GM21390 (cell line): ENCODE data around the gene CARMIL3.
"Not testable (repeated sequence)": the region's sequence is repeated elsewhere in the genome, so short reads cannot be mapped to it uniquely, and the experiment has no call there.

Source experiments
- ATAC-seq: cut with Tn5 transposase; IDR thresholded peaks from one replicate; pipeline ENCODE4 v1.9.1; 2021; ENCODE audit not compliant: unreplicated experiment

The CARMIL3 gene

DNA sequence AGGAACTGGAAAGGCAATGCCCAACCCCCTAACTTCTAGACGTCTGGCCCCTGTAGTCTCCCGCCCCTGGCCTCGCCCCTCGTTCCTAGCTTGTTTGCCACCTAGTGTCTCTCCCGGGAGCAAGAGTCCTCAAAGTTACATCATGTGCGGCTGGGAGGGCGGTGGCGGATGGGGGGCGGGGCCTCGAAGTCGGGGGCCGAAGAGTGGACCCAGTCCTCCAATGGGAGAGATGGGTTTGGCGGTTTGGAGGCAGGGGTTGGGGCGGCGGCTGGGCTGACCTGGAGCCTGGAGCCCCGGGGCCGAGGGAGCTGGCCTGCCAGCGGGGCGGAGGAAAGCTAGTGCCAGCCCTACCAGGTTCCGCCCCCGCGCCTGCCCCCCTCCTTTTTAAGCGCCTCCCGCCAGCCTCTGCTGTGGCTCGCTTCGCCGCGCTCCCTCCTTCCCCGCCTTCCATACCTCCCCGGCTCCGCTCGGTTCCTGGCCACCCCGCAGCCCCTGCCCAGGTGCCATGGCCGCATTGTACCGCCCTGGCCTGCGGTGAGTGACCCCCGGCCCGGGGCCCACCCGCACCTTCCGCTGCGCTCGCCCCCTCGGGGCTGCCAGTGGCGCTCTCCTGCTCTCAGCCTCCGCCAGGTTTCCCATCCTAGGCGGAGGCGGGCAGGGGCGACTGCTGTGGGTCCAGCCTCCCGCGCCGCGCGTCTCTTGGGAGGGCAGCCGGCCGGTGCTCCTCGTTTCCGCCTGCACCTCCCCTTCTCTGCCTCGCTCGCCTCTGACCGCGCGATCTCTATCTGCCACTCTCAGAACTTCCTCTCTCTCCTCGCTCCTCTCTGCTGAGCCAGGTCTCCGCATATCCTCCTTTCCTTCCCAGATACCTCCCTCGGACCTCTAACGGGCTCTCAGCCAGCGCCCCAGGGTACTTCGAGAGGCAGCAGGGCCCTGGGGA, 42.4 kb downstream of the CARMIL3 start, which contains the start of gene PCK2:
Gene PCK2, plus strand, starts transcription at position 411 of the 940 bp plus-strand sequence. Its CDS starts 95 bp downstream, at position 506.
- peak; percentile 46 for ATAC-seq

DNA sequence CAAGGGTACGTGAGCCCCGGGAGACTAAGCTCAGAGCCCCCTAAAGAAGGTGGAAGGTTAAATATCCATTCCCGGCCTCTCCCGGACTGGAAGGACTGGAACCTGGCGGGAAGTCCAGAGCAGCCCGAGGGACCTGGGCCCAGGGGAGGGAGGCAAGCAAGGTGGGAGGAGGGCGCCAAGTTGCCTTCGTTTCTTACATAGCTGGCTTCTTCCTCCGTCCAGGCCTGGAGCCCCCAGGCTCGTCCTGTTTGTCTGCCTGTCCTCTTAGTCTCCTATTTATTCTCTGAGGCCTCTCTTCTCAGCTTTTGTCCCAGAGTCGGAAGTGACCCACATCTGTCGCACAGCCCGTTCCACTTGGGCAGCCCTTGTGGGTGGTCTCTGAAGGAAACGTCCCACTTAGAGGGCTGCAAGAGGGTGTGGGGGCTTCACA, 43.0 kb downstream of the CARMIL3 start:
- ATAC-seq: no peak

DNA sequence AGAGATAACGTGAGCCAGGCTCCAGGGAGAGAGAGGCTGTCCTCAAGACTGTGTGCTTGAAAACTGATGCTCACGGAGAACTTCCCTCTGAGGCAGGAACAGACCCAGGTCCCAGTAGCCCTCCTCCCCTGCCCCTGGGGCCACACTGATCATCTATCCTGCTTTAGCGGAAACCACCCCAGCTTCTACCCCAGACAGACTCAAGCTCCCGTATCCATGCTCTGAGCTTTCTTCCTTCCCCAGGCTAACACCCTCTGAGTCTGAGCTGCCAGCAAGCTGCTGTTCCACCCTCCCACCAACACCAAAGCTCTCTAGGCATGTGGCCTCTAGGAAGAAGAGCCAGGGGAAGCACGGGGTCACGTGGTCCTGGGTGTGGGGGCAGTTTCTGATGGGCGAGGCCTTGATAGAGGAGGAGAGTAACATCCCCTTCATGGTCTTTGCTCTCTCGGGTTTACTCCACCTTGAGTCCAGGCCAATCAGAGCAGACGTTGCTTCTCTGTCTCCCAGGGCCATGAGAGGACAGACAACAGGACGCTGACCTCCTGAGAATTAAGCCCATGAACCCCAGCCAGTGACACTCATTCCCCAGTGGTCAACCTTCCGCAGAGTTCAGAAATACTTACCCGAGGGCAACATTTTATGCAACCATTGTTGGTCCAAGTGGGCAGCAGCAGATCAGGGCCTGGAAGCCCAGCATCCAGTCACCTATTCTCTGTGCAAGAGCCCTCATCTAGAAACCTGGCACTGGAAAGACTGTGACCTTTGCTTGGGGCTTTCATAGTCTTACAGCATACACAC, 43.7 kb downstream of the CARMIL3 start:
- ATAC-seq: peak; percentile 66

DNA sequence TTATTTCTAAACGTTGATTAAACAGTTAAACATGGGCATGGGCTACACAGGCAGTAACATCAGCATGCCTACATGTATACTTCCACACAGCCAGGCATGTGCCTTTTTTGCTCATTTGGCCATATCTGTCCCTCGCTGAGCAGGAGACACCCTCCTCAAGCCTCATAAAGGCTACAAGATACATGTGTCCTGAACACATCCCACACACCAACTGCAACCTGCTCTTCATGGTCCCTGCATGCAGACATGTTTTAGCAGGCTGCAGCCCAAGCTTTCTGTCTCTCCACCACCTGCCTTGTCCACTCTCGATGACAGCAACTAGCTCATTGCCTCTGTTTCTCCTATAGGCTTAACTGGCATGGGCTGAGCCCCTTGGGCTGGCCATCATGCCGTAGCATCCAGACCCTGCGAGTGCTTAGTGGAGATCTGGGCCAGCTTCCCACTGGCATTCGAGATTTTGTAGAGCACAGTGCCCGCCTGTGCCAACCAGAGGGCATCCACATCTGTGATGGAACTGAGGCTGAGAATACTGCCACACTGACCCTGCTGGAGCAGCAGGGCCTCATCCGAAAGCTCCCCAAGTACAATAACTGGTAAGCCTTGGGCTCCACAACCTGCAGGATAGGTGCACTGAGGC, 44.9 kb downstream of the CARMIL3 start:
- no peak for ATAC-seq

DNA sequence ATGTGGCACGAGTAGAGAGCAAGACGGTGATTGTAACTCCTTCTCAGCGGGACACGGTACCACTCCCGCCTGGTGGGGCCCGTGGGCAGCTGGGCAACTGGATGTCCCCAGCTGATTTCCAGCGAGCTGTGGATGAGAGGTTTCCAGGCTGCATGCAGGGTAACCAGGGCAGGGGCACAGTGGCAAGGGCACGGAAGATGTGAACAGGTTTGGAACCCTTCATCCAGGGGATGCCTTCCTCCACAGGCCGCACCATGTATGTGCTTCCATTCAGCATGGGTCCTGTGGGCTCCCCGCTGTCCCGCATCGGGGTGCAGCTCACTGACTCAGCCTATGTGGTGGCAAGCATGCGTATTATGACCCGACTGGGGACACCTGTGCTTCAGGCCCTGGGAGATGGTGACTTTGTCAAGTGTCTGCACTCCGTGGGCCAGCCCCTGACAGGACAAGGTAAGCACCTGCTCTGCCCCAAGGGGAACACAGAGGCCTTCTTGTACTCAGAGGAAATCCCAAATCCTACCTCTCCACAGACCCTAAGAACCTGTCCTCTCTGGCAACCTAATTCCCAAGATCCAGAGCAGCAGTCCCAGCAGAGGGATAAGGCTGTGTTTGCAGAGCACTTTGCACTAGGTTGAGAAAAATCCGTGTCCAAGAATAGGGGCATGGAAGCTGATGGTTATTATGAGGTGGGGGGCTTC, 46.6 kb downstream of the CARMIL3 start:
- ATAC-seq: no peak

DNA sequence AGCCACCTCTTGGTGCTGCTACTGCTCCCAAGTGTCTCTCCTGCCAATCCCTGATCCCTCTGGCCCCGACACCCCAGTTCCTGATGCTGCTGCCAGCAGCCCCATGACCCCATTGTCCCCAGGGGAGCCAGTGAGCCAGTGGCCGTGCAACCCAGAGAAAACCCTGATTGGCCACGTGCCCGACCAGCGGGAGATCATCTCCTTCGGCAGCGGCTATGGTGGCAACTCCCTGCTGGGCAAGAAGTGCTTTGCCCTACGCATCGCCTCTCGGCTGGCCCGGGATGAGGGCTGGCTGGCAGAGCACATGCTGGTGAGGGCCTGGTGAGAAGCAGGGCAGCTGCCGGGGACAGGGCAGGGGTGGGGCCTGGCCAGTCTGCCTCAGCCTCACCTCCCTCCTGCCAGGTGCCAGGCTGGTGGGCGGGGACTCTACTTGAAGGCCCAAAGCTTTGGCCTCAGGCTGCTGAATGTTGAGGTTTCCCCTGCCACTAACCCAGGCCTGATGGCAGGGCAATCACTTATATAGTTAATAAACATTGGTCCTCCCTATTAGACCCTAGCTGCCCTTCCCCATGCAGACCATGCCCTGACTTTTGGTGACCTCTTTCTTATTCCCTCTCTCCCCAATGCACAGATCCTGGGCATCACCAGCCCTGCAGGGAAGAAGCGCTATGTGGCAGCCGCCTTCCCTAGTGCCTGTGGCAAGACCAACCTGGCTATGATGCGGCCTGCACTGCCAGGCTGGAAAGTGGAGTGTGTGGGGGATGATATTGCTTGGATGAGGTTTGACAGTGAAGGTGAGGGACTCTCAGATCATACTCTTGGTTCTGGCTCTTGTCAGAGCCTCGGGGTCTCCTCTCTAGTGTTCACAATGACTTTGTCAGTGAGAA, 47.4 kb downstream of the CARMIL3 start:
- ATAC-seq: no peak

DNA sequence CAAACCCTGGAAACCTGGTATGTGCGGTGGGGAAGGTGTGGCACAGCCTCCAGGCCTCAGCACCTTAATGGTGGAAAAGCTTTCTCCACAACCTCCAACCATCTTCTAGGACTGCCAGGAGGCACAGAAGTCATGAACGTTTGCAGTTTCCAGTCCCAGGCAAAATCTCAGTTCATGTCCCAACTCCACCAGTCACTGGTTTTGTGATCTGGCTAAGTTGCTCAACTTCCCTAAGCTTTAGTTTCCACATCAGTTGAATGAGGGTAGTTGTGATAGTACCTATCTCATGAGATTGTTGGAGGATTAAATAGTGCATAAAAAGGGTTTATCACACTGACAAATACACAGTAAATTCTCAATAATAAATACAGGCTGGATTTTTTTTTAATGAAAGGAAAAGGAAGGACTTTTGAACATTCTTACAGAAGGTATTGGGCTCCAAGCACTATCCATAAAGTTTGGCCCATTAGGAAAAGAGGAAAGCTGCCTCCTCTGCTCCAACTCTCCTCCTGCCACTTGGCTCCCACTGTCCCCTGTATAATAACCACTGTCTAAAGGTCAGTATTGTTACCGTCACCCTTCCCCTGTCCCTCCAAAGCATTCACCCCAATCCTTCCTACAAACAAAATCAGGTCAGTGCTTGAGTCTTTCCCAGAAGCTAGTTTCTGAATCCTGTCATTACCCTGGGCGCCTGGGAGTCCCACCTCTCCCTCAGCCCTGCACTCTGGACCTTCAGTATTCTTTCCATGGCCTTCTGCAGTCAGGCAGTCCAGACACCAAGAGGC, 48.6 kb downstream of the CARMIL3 start:
- ATAC-seq: no peak

DNA sequence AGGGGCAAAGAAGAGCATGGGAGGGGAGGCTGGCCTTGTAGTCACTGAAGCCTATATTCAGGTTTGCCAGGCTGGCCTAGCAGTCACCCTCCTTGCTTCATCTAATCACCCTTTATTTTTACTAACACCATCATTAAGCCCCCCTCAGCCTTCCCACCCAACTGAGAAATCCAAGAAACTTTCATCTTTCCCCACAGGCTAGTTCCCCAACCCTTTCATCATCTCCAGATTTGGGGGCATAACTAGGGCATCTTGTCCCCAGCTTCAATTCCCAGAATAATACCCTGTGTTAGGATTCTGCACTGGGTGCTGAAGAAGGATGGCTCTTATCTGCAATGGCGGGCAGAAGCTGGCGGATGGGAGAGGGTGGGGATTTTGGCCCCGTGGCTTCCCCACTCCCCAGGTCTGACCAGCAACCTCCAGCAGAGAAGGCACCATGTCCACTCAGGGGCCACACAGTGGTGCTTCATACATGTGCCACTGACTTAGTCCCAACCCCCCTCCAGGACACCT, 49.2 kb downstream of the CARMIL3 start:
- no peak for ATAC-seq

DNA sequence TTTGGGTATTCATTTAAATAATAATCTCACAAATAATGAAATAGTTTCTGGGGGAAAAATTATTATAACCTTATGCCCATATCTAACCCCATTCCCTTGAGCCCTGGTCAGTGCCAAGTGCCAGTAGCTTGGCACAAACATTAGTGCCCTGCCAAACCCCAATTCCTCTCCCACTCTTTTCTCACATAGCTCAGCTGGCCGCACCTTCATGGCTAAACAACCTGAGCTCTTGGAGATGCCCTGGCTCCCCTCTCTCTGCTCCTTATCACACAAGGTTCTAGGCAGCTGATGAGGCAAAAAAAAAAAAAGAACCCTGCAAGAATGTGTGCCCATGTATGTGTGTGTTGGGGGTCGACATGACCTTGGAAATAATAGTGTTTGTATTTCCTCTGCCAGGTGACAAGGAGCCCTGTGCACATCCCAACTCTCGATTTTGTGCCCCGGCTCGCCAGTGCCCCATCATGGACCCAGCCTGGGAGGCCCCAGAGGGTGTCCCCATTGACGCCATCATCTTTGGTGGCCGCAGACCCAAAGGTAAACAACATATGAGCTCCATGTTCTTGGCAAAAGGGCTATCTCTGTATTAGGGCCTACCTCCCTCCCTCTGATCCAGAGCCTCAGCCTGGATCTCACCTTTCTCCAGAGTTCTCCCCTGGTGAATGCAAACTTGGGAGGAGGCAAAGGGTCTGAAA, 50.7 kb downstream of the CARMIL3 start:
- no peak for ATAC-seq

DNA sequence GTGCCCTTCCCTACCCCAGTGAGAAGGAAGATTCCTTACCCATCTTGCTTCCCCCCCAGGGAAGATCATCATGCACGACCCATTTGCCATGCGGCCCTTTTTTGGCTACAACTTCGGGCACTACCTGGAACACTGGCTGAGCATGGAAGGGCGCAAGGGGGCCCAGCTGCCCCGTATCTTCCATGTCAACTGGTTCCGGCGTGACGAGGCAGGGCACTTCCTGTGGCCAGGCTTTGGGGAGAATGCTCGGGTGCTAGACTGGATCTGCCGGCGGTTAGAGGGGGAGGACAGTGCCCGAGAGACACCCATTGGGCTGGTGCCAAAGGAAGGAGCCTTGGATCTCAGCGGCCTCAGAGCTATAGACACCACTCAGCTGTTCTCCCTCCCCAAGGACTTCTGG, 51.6 kb downstream of the CARMIL3 start:
- ATAC-seq: no peak

DNA sequence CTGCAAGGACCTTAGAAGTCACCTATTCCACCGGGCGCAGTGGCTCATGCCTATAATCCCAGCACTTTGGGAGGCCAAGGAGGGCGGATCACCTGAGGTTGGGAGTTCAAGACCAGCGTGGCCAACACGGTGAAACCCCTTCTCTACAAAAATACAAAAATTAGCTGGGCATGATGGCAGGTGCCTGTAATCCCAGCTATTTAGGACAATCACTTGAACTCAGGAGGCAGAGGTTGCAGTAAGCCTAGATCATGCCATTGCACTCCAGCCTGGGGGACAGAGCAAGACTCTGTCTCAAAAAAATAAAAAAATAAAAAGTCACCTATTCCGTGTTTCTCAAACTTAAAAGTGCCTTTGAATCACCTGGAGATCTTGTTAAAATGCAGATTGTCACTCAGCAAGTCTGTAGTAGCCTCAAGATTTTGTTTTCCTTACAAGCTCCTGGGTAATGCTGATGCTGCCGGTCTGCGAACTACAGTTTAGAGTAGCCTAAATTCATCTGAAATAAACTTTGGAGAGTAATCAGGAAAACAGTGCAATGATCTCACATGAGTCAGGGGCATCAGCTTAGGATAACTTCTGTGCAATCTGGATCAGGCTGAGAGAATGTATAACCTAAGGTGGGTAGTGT, 53.9 kb downstream of the CARMIL3 start:
- ATAC-seq: not testable (repeated sequence)

DNA sequence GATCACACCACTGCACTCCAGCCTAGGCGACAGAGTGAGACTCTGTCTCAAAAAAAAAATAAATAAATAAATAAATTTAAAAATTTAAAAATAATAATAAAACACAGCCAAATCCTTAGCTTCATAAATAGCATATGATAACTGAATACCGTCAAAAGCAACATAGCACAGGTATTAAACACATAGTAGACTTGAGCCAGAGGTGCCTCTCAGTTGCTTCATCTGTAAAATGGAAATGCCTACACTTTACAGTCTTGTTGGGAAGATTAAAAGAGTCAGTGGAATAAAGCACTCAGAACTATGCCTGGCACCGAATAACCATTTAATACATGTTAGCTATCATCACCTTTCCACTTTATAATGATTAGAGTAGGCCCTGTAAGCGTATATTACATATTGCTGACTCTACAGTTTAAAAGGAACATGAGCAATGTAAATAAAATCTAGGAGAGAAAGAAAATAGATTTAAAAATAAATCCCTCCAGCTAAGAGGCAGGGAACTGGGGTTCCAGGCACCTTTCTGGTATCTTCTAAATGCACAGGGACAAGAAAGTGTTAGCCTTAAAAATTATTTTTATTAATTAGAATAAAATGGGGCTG, 55.0 kb downstream of the CARMIL3 start:
- ATAC-seq: no peak

DNA sequence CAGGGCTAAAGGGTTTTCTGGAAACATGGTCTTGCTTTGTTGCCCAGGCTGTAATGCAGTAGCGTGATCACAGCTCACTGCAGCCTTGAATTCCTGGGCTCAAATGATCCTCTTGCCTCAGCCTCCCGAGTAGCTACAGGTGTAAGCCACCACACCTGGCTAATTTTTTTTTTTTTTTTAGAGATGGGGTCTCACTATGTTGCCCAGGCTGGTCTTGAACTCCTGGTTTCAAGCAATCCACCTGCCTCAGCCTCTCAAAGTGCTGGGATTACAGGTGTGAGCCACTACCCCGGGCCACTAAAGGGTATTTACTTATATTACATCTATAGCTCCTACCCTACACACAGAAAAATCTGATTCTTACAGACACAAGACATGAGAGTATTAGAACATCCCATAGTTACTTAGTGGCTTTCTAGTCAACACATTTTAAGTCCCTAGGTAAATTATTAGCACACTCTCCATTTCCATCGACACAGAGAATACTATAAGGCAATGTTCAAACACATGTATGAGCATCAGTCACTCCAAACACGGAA, 56.6 kb downstream of the CARMIL3 start:
- ATAC-seq: peak; percentile 34

DNA sequence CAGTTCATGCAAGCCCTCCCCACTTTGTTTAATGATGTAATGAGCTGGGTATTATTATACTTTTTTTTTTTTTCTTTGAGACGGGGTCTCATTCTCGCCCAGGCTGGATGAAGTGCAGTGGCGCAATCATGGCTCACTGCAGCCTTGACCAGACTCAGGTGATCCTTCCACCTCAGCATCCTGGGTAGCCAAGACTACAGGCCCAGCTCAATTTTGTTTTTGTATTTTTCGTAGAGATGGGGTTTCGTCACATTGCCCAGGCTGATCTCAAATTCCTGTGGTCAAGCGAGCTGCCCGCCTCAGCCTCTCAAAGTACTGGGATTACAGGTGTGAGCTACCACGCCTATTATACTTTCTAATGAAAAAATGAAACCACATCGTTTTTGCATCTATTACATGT, 58.3 kb downstream of the CARMIL3 start:
- no peak for ATAC-seq

DNA sequence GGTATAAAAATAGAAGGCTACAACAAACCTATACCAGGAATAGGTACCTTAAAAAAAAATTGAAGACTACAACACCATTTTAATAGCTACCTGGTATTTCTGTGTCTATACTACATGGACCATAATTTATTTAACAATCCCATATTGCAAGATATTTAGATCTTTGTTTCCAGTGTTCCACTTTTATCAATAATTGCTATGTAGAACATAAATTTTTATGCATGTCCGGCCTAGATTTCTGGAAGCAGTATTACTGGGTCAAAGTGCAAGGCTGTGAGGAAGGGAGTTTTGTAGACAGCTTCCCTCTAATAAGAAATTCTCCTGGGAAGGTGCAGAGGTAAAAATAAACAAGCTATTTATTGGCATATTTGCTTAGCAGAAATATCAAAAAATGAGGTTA, 58.7 kb downstream of the CARMIL3 start:
- ATAC-seq: no peak

DNA sequence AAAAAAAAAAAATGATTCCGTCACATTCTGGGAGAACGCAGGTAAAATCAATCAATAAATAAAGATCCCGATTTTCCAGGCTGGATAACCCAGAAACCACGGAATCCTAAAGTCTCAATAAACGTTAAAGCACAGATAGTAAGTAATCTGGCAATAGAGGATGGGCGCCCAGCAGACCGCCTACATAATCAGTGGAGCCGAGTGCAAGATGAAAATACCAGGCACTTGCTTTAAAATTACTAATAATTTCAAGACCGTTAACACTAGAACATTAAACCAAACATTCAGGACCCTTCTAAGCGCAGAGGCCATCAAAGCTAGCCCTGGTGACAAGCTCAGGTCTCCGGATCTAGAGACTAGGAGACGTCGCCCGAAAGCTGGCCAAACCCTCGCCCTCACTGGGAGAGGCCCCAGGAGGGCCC, 61.6 kb downstream of the CARMIL3 start:
- ATAC-seq: no peak
